HG03378 (cell line): Measurements from ENCODE around the gene SLC26A4.
A peak's percentile ranks its signal among the peaks of the same experiment; 100 is the strongest.
"Not testable (repeated sequence)": the region's sequence is repeated elsewhere in the genome, so short reads cannot be mapped to it uniquely, and the experiment has no call there.

Experiments
- ATAC-seq: cut with Tn5 transposase; IDR thresholded peaks from one replicate; pipeline ENCODE4 v1.9.1; 2021; ENCODE audit warnings: mild to moderate bottlenecking, moderate library complexity; ENCODE audit not compliant: unreplicated experiment

Gene SLC26A4

GRCh38 chr7:107660381-107661080 is at the start of gene SLC26A4:
TSS of gene SLC26A4 (plus strand) at chr7:107660828. CDS start at chr7:107661642, 814 bp downstream.
- ATAC-seq = no peak

- no peak for ATAC-seq
Measured at GRCh38 chr7:107613439-107613838, 47.2 kb upstream of the SLC26A4 start.

DNA sequence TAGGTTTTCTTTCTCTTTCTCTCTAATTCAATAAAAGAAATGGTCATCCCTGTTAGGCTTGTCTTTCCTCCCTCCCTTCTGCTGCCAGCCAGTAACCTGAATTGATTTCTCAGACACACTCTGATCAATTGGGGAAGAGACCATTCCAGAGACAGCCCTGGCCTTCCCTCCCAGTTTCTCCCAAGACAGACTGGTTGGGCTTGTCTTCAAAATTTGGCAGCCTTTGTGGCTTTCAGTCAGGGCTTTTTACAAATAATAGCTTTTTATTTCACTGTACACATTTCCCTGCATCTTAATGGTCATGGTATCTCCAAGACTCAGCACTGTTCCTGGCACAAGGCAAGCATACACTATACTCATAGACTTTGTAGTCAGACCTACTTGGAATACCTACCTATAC is 46.7 kb upstream of the SLC26A4 start:
- no peak for ATAC-seq

DNA sequence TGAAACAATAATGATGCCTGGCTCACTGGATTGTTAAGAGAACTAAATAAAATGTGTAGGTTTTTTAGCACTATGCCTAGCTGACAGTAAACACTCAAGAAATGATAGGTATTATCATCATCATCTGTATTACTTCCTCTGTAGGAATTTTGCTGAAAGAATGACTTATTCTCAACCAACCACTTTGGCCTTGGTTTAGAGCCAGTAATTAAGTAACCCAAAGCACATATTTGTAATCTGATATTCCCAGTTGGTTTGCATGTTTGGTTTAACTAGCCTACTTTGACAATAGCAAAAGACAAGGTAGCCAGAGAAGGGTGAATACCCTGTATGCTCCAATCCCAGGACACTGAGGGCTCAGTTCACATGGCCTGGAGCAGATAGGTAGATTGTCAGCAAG is 46.2 kb upstream of the SLC26A4 start:
- ATAC-seq = no peak

GRCh38 chr7:107615910-107616680 is 44.5 kb upstream of the SLC26A4 start:
- no peak for ATAC-seq

GRCh38 chr7:107622429-107622828 is 38.2 kb upstream of the SLC26A4 start:
- ATAC-seq = no peak

DNA sequence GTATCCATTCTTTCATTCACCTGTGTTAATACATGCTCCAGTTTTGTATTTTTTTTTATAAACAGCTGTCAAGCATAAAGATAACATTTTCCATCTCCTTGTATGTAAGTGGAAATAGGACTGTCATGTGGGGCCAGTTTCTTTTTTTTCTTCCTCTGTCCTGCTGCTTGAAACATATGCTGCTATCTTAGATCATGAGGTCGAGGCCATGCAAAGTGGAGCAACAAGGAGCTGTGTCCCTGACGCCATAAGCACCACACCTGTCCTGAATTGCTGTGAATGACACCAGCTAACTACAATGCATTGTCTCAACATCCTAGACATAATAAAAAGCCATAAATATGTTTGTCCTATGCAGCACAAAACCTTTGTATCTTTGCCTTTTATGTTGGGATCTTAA is 37.7 kb upstream of the SLC26A4 start:
- no peak for ATAC-seq

DNA sequence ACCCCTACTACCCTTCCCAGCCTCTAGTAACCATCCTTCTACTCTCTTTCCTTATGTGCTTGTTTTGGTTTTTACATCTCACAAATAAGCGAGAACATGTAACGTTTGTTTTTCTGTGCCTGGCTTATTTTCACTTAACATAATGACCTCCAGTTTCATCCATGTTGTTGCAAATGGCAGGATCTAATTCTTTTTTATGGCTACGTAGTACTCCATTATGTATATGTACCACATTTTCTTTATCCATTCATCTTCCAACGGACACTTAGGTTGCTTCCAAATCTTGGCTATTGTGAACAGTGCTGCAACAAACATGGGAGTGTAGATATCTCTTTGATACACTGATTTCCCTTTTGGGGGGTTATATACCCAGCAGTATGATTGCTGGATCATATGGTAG is 33.6 kb upstream of the SLC26A4 start:
- ATAC-seq = no peak

- no peak for ATAC-seq
Measured at GRCh38 chr7:107628461-107629064, 32.1 kb upstream of the SLC26A4 start.

GRCh38 chr7:107630342-107630741 is 30.3 kb upstream of the SLC26A4 start:
- ATAC-seq = no peak

GRCh38 chr7:107631588-107632491 is 28.8 kb upstream of the SLC26A4 start:
- ATAC-seq = no peak

DNA sequence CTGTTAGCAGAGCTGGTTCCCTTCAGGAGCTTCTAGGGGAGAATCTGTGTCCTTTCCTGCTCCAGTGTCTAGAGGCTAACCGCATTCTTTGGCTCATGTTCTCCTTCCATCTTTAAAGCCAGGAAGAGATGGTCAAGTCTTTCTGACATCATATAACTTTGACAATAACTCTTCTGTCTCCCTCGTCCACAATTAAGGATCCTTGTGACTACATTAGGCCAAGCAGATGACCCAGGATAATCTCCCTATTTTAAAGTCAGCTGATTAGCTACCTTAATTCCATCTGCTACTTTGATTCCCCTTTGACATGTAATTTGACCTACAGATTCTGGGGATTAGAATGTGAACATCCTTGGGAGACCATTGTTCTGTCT is 28.1 kb upstream of the SLC26A4 start:
- no peak for ATAC-seq

DNA sequence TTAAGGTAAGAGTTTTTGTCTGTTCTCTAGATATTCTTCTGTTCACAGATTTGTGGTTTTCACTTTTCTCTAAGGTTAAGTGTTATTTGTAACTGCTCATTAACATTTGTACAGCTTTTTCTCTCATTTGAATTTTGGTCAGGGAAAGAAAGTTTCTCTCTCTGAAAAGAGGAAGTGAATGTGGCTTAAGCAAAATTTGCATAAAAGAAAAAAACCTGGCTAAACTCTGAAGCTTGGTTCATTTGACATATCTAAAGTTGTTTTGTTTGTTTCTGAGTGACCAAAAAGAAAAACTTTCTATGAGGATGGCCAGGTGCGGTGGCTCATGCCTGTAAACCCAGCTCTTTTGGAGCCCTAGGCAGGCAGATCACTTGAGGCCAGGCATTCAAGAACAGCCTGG is 22.0 kb upstream of the SLC26A4 start:
- peak; percentile 97 for ATAC-seq

GRCh38 chr7:107639070-107639469 is 21.6 kb upstream of the SLC26A4 start:
- ATAC-seq = not testable (repeated sequence)

- no peak for ATAC-seq
Measured at GRCh38 chr7:107641676-107642075, 19.0 kb upstream of the SLC26A4 start.

- no peak for ATAC-seq
Measured at GRCh38 chr7:107642501-107642900, 18.1 kb upstream of the SLC26A4 start.

GRCh38 chr7:107643407-107643806 is 17.2 kb upstream of the SLC26A4 start:
- ATAC-seq = no peak

DNA sequence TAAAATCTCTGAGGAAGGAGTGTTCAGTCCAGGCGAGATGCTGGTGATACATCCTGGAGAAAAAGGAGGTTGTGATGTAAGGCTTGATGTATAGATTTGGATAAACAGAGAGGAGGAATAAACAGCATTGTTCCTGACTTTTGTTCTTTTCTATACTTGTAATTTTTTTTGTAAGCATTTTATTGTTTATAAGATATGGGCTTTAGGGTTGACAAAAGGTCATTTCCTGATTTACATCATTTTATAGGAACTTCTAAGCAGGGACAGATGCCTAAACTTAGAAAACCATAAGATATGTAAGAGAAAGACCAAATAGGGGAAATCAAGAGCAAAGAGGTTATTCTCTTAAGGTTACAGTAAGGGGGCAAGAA is 16.7 kb upstream of the SLC26A4 start:
- no peak for ATAC-seq

- no peak for ATAC-seq
Measured at GRCh38 chr7:107644309-107644974, 16.2 kb upstream of the SLC26A4 start.

DNA sequence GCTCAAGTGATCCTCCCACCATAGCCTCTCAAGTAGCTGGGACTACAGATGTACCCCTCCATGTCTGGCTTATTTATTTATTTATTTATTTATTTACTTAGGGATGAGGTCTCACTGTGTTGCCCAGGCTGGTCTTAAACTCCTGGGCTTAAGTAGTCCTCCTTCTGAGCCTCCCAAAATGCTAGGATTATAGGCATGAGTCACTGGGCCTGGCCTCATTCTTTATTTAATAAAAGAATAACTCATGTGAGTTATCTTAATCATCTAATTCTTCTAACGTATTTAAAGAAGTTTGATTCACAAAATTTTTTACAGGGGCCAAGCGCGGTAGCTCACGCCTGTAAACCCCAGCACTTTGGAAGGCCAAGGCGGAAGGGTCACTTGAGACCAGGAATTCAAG is 8.0 kb upstream of the SLC26A4 start:
- ATAC-seq = no peak

DNA sequence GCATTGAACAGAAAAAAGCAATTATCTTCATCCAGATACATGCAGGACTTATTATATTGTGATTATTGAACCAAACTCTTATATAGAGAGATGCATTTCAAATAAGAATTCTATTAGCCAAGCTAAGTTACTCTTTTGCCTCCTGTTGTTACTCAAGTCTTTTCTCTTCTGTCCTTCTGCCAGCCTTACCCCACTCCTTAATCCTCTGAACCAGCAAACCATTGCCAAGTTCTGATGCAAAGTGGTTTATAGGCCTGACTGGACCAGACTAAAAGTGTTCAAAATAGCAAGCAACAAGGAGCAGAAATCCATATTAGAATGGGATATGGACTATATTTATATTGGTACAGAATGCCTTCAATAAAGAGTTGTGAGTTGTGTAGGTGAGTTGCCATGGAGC is 2.2 kb upstream of the SLC26A4 start:
- no peak for ATAC-seq
